ENCODE measurements around the gene OTOF.

Gene OTOF

DNA sequence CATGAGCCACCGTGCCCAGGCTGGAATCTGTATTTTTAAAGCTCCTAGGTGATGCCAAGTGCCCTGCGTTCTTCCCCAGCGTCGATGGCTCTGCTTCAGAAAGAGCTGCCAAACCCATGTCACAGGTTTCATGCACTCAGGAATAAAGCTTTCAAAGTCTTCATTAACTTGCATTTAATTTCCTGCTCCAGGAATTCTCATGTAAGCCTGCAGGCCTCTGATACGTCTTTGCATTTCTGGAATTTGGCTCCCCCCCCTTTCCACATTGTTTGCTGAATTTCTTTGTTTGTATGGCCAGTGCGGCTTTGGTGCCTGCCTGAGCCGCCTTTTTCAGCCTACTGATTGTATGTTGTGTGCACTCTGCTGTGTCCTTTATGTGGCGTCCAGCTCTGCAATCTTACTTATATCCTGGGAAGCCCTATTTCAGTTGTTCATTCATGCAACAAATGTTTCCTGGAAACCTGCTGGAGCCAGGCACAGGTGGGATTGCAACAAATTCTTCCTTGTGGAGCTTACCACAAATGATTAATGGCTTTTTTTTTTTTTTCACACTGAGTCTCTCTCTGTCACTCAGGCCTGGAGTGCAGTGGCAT lies 17.9 kb upstream of the OTOF start:
- no peak for DNase-seq

DNA sequence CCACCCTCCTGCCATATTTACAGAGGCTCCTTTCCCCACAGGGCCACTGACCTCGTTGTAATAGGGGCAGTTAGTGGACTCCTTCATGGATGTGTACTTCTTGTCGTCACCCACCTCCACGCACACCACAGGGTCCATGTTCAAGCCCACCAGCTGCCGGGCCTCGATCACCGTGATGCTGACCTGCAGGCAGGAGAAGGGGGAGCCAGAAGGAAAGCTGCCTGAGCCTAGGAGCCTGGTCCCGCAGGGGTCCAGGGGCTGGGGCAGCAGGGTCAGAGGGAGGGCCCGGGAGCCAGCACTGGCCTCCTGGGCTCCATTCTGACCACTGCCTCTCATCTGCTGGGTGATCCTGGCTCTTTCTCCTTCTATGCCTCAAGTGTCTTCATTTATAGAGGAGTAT lies 17.0 kb upstream of the OTOF start:
- DNase-seq, result no peak

DNA sequence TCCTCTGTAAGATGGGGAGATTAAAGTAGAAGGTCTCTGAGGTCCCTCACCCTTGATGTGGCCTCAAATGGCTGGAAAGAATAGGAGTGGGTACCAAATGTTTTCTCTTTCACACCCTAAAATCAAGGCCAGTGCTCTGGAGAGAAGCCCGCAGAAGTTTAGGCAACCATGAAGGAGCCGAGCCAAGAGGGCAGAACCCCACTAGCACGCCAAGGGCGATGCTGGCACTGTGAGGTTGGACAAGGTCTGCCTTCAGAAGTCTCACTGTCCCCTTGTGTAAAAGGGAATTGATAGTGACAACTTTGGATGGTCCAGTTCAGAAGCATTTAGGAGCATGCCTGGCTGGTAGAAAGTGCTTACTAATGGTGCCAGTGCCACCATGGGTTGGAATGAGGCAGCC lies 16.3 kb upstream of the OTOF start:
- no peak for DNase-seq

DNA sequence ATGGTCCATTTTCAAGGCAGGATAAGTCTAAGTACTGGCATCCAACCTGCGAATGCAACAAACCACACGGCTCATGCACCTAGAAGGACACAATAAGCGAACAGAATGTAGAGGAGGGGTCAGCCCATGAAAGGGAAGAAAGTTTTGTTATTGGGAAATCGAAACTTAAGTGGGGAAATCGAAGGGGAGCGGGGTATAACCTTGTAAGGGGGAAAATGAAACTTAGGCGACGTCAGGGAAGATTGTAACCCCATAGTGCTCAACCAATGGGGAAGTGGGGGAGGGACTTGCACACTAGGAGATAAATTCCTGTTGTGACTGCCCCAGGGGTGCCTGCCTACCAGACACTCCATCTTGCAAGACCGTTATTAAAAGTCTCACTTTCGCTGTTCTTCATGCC lies 15.6 kb upstream of the OTOF start:
- DNase-seq, result no peak

DNA sequence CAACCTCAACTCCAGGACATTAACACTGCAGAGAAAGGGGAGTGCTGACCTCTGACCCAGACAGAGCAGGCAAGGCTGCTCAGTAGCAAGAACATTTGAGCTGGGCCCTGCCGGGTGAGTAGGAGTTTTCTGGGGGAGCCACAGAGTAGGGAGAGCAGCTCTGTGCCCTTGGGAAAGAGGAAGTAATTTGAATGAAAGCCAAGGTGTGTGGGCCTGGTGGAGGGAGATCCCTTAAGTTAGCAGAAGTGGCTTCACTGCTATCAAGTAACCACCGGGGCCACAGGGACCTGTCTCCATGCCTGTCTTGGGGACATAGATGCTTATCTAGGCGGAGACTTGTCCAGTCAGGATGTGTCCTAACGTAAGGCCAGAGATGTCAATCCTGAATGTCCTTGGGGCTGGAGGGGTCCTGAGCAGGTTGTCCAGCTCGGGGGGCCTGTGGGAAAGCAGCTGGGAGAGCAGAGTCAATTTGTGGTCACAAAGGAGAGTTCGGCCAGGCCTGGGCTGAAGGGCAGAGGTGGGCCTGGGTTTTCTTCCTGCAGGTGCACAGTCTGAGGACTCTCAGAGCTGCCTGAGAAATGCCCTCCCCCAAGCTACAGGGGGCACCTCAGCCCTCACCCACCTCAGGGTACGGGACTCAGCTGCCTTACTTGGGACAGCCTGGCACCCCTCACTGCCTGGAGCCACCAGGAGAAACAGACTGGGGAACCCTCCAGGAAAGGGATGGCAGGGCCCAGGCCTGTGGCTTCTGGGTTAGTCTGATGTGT lies 15.0 kb upstream of the OTOF start:
- DNase-seq, result no peak

DNA sequence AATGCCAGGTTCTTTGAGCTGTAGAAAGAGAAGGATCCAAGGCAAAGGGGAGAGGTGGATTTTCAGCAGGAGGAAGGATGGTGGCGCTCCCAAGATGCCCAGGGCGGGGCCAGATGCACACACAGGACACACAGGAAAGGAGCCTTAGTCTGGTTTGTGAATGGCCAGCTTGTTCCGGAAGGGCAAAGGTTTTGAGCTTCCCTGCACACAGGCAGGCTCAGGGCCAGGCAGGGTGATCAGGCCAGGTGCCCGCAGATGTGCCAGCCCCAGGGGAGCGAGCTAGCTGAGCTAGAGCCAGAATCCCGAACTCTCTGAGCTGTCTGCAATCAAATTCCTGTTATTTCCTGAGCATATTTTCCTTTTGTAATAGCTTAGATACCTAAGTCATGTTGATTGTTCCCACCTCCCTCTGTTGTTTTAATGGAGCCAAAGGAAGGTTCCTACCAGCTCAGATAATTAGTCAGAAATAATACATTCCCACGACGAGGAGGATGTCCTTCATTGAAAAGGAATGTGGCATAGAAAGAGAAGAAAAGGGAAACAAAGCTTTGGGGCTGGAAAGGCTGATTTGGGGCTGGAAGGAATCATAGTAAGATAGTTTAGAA lies 13.7 kb upstream of the OTOF start:
- DNase-seq, result no peak

DNA sequence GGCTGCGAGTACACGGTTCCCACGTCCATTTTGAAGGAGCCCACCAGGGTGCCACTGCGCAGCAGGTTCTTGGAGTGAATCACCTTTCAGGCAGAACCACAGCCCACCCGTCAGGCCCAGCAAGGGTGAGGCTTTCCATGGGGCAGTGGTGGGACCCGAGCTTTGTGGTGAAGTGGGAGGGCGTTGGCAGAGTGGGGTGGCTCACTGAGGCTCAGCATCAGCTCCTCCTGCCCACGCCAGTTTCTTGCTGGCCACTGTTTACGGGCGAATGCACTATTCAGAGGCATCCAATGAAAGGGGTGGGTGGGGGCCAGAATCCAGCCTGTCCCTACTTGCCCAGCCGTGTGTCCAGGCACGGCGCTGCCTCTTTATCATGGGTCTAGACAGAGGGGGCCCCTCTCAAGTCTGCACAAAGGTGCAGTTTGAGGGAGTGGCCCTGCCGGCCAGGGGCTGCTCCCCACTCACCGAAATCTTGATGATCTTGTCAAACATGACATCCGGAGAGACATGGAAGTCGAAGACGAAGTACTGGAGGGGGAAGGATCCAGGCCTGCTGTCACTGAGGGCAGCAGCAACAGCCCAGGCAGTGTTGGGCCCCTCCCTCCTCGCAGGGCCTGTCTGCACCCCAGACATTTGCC lies 11.4 kb upstream of the OTOF start:
- no peak for DNase-seq

DNA sequence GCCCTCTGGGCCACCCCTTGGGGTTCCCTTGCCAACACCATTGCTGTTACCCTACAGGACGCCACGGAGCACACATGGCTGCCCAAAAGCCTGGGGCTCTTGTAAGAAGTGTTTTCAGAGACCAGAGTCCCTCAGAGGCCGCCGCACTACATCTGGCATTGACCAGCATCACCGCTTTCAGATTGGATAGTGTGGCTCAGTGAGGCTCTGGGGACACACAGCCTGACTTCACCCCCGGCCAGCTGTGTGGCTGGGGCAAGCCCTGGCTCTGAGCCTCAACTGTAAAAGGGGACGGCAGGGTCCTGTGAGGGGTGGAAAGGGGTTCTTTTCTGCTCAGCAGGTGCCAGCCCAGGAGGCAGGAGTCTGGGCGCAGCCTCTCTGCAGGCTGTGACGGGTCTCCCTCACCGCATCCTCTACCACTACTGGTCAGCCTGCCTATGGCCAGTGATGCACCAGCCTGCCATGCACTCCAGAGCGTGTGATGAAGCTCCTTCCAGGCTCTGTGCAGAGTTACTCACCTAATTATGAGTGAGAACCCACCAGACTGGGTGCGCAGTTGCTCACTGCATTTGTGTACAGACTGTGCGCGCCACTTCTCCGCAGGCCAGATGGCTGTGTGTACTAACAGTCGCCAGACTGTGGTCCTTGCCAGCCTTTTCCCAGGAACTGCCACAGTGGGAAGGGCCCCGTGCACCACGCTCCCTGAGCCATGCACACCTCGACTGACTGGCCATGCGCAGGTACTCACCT lies 10.7 kb upstream of the OTOF start:
- no peak for DNase-seq

DNA sequence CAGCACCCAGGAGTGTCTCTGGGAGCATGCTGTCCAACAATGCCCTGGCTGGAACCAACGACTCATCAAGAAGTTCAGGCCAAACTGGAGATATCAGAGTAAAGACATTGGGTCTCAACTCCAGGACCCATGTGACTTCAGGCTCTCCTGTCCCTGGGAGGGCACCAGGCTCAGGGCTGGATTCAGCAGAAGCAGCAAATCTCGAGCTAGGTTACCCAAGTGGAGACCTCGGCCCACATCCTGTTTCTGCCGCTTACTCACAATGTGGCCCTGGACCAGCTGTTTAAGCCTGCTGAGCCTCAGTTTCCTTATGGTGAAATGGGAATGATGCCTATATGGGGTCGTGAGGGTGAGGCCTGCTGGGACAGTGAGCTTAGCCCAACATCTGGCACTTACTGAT lies 9.3 kb upstream of the OTOF start:
- DNase-seq, result no peak

DNA sequence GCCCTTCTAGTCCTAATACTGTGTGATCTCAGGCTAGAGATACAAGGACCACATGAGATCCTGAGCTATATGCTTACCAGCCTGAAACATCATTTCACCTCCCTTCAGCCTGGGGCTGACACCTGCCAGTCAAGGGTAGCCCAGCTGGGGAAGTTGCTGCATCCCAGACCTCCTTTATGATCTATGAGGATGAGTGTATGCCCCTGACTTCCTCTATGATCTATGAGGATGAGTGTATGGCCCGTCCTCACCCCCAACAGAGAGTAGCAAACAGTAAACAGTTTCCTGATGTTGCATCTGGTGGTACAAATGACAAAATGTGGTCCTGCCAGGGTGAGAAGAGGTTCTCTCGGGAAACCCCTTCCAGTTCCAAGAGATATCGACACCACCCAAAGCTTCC lies 8.9 kb upstream of the OTOF start:
- DNase-seq, result no peak

DNA sequence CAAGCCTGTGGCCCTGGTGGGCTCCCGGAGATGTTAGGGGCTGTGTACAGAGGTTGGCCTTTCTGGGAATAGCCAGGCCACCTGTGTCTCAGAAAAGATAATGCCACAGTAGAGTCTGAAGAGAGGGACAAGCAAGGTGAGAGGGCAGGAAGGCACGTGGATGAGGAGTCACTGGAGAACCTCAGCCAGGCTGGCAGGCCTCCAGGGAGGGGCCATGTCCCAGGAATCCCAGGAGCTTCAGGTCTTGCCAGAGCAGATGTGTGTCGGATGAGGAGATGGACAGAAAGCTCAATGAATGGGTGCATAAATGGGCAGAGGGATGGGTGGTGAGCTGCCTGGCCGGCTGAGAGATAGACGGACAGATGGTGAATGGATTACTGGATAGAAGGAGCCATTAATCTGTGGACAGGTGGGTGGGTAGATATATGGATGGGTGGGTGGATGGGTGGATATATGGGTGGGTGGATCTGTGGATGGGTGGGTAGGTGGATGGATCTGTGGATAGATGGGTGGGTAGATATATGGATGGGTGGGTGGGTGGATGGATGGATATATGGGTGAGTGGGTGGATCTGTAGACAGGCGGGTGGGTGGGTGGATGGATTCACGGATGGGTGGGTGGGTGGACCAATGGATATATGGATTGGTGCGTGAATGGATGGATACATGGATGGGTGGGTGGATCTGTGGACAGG lies 7.9 kb upstream of the OTOF start:
- no peak for DNase-seq

DNA sequence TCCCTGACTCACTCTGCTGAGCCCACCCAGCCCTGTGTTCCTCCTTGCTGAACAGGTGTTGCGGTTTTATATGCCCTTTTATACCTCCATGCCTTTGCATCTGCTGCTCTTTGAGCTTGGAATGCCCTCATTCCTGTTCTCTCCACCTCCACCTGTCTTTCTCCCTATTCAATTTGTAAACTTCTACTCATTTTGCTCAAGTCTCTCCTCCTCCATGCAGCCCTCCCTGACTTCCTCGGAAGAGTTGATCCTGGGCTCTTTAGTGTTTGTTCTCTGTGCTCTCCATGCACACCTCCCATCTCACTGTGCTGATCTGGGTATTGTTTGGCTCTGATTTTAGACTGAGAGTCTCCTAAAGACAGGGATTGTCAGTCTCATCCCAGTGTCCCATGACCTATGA lies 7.2 kb upstream of the OTOF start:
- no peak for DNase-seq

DNA sequence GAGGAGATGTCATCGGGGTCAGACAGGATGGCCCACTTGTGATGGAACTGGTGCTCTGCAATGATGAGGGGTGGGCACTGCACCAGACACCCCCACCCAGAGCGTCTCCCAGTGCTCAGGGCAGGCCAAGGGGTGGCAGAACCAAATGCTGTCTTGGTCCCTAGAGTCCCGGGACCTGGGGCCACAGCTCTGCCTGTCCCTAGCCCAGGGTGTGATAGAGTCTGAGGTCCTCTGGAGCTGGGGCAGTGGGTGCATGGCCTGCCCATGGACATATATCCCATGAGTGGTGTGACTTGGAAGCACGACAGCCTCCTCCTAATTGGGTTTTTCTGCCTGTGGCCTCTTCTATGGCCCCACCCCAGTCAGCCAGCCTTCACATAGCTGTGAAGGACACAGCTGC lies 6.7 kb upstream of the OTOF start:
- no peak for DNase-seq

DNA sequence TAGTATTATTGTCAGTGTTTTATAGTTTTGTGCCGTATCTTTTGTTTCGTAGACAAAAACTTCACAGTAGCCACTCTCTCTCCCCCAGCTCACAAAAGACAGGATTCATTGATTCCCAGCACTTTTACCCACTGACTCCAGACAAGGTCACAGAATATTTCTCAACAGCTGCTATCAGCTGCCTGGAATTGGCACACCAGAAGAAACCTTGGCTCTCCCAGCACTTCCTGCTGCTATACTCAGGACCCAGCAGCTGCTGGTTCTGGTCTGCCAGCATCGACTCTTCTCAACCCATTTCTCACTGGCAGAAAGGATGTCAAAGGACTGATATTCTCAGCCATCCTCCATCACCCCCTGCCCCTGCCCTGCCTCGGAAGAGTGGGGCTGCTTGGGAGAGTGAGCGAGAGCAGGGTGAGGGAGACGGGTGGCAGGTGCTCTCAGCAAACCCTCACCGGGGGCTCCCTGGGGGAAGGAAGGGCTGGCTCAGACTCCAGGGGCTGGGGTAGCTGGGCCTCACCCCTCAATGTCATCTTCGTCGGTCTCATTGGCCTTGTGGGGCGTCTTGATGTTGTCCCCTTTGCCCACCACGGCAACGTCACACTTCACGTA lies 6.1 kb upstream of the OTOF start:
- DNase-seq, result no peak

DNA sequence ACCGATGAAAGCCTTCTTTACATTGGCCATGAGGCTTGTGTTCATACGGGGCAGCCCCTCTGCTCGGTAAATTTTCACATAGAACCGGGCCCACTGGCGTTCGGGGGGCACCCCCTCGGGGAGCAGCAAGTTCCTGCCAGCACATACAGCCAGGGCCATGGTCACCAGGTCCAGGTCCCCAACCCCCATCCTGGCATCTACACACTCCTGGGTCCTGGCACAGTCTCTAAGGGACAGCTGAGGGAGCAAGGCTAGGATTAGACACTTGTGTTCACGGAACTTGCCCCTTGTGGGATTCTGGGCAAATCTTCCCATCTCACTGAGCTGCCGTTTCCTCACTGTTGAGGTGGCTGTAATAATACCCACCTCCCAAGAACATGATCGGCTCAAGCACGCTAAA lies 5.6 kb upstream of the OTOF start:
- no peak for DNase-seq

DNA sequence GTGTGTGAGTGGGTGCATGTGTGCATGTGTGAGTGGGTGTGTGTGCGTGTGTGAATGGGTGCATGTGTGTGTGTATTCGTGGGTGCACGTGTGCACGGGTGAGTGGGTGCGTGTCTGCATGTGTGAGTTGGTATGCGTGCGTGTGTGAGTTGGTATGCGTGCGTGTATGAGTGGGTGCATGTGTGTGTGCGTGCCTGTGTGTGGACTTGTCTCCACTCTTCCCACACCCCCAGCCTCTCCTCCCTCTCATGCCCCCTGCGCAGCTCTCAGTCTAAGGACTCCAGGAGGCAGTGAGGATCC lies 5.1 kb upstream of the OTOF start:
- no peak for DNase-seq

DNA sequence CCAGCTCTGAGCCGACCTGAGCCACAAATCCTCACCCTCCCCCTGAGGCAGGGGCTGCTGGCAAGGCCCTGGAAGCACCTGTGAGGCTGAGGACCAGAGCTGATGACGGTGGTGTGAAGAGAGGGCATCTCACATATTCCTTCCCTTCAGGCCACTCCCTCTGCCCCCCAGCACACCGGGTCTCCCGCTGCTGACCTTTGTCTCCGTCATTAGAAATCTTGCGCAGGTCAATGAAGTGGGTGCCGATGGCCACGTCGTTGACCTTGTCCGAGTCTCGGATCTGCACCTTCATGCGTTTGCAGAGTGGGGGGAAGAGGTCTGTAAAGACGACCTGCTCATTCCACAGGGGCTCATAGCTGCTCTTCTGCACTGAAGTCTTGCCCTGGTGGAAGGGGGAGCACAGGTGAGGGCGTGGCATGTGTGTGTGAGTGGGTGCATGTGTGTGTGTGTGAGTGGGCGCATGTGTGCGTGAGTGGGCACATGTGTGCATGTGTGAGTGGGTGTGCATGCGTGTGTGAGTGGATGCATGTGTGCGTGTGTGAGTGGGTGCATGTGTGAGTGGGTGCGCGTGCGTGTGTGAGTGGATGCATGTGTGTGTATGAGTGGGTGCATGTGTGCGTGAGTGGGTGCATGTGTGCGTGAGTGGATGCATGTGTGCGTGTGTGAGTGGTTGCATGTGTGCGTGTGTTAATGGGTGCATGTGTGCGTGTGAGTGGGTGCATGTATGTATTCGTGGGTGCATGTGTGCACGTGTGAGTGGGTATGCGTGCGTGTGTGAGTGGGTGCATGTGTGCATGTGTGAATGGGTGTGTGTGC lies 4.5 kb upstream of the OTOF start:
- DNase-seq, result no peak

DNA sequence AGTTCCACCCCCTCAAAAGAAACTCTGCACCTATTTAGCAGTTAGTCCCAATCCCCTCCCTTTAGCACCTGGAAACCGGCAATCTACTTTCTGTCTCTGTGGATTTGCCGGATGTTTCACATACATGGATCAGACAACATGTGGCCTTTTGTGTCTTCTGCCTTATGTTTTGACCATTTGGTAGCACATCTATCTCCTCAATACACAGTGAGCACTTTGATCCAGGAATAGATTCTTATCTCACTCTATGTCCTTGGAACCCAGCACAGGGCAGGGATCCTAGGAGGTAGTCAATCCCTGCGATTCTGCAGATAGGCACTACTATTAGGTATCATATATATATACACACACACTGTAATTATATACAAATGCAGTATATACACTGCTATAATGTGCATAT lies 3.8 kb upstream of the OTOF start:
- DNase-seq, result no peak

DNA sequence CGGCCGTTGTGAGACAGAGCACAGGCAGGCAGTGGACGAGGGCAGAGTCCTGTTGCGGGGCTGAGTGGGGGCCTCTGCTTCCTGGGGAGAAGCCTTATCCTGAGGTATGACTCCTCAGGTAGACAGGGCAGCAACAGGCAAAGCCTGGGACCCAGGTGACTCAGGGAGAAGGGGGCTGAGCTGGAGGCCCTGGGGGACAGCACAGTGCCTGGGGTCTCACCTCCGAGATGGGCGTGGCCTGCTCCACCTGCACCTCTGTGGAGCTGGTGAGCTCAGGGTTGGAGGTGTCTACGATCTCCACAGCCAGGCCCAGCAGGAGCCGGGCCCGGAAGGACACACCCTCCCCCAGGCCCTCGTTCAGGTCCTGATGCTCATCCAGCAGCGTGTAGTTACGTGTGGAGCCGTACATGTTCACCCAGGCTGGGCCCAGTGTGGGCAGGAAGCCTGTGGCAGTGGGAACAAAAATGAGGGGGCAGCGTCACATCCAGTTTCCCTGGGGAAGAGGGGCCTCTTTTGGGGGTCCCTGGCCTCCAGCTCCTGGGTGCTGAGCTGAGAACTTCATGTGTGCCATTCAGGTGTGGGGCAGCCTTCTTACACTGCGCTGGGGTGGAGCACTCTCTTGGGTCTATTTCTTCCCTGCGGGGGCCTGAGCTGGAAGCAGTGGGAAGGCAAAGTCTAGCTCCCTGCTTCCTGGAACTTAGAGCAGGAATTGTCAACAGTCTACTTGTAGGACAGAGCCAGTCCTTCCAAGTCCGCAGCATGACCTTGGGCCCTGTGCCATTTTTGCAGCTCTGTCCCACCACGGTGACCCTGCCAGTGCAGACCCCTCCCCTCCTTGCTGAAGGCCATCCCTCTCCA lies 2.9 kb upstream of the OTOF start:
- no peak for DNase-seq

DNA sequence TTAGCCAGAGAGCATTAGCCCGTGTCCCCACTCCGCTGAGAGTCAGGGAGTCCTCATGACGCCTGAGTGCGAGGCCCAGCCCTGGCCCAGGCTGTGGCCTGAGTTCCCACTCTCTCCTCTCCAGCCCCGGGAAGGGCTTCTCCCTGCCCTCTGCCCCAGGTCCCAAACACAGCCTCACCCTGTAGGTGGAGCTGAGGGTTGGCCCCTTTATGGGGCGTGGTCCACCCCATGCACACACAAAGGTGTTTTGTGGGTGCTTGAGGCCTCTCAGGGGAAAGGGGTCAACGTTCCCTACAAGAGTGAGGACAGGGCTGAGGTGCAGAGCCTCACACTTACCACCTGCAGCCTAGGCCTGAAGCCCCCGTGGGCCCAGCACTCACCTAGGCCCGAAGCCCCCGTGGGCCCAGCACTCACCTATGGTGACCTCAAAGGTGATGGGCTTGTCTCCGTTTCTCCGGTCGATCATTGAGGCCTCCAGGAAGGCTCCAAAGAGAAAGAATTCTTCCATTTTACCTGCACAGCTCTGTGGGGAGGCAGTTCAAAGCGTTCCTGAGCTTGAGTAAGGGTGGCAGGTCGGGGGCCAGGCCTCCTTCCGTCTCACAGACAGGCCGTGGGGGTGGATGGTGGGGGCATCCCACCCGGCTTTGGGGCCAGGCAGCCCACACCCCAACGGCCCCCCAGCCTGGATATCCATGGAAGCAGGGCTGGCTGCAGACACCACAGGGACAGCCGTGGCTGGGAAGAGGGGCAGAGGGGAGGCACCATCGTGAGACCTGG lies 2.1 kb upstream of the OTOF start:
- DNase-seq, result no peak
